ENCODE data around the gene PPP1CC. TPM values are rescaled to one million over a fixed set of nuclear protein-coding genes. Genes with fewer than 3 reads are reported as not detected.

Gene PPP1CC
- total and polyA plus RNA-seq, 2 donors (not counting 3 experiments of a cell fraction or from before 2014, with no cell fraction given): 67.1 to 139 TPM

GRCh38 chr12:110689281-110690126 lies 53.2 kb downstream of the PPP1CC start:
- Histone ChIP-seq H3K9me3 (replicated peaks; ENCODE audit: control insufficient read depth, insufficient read depth, low read length) (no peaks in the 10 kb centered on the region), H3K27me3 (ENCODE audit: control insufficient read depth in 2 of 2, insufficient read depth in 2 of 2, low read length in 2 of 2) (peaks cover 0 to 3% of the 10 kb centered on the region in 2 experiments), H2AFZ (ENCODE audit: low read depth, low read length) (peak overlapping the region; percentile 100), H3K79me2 (ENCODE audit: control insufficient read depth, insufficient read depth, low read length) (no peaks in the 10 kb centered on the region), H3K4me3 (replicated peaks in 1 of 3; ENCODE audit: insufficient read depth in 1 of 3, low read depth in 1 of 3, low read length in 3 of 3) (peak overlapping the region in 2 of 3 experiments; percentile 45 to 62), H3K4me2 (ENCODE audit: insufficient read depth, low read length) (peak overlapping the region; percentile 71), H4K20me1 (replicated peaks; ENCODE audit: control insufficient read depth, extremely low read depth, insufficient read depth, low read length) (no peaks in the 10 kb centered on the region), H3K4me1 (ENCODE audit: control insufficient read depth, extremely low read depth, insufficient read depth, low read length) (peaks cover 10% of the 10 kb centered on the region), H3K9ac (replicated peaks; ENCODE audit: extremely low read depth, insufficient read depth, low read length) (peak overlapping the region; percentile 40), H3K36me3 (ENCODE audit: control insufficient read depth in 2 of 2, extremely low read depth in 1 of 2, insufficient read depth in 2 of 2, low read length in 2 of 2) (no peaks in the 10 kb centered on the region), H3K27ac (ENCODE audit: insufficient read depth, low read depth, low read length) (no peak overlapping the region), H3K9me1 (replicated peaks; ENCODE audit: control insufficient read depth, extremely low read depth, insufficient read depth, low read length) (no peaks in the 10 kb centered on the region)
- DNase-seq (ENCODE audit: low read depth, low spot score) (peak; percentile 43), FAIRE-seq (peak; percentile 67)
- dilution Hi-C loops (cut with MboI; ENCODE audit: extremely low pct_ligation_motif_present, low sequenced_read_pairs): no loop called here
- no TSS peak for BruUV-seq (replicated peaks)
- ChIA-PET POLR2A (no interaction called here), CTCF (interaction anchor here (0.6 to 0.7 kb wide), 2 partner anchors 10 to 63 kb away, joined by 3 read pairs; no protein-coding TSS in a partner anchor)
- intact Hi-C loops (cut with micrococcal nuclease): loop anchor here (1.0 kb wide), 1 partner anchor 9 kb away; no protein-coding TSS in a partner anchor
- TF ChIP-seq POLR2A (IDR thresholded peaks at IDR 0.05; ENCODE audit: low read depth, low read length) (no peak), GATA2 (IDR thresholded peaks at IDR 0.05; ENCODE audit: insufficient read depth, insufficient read length, low read depth, low read length) (no peak), POLR2AphosphoS5 (IDR thresholded peaks at IDR 0.05; ENCODE audit: insufficient read depth, low read depth, low read length) (no peak), JUN (IDR thresholded peaks at IDR 0.05; ENCODE audit: borderline replicate concordance, insufficient read depth, insufficient read length, low read depth) (no peak), EZH2 (IDR thresholded peaks at IDR 0.05; ENCODE audit: borderline replicate concordance, low read depth, low read length, severe bottlenecking) (no peak)

Measured in endothelial cell of umbilical vein (primary cell).